ENCODE data around the gene GABBR2. TPM values are rescaled to one million over a fixed set of nuclear protein-coding genes. Genes with fewer than 3 reads are reported as not detected.

The GABBR2 gene
- total RNA-seq, 4 donors from 2014 or later: 2.4 to 13.6 (median 10.0) TPM

- intact Hi-C loops (cut with DNase I): no loop called here
- H3K4me1 ChIP-seq: no peaks in the 10 kb centered on the region
- 84 to 94% methylated on average over 13 of the region's 13 CpGs for WGBS, 2 donors
These were observed 264.1 kb downstream of the GABBR2 start for GRCh38 chr9:98444601-98445000.

GRCh38 chr9:98442541-98442940 lies 266.2 kb downstream of the GABBR2 start:
- Histone ChIP-seq H3K27ac (no peak overlapping the region), H3K27me3 (no peaks in the 10 kb centered on the region), H3K9me3 (no peaks in the 10 kb centered on the region), H3K4me3 (replicated peaks in 1 of 3) (no peak overlapping the region), H3K36me3 (no peaks in the 10 kb centered on the region), H3K4me1 (no peaks in the 10 kb centered on the region)
- intact Hi-C loops (cut with DNase I): no loop called here
- TF ChIP-seq POLR2A (IDR thresholded peaks at IDR 0.05): no peak
- no peak for DNase-seq
- 73 to 86% methylated on average over 2 of the region's 2 CpGs for WGBS, 2 donors

More at GRCh38 chr9:98444601-98445000, 264.1 kb downstream of the GABBR2 start:
- H3K4me3 ChIP-seq (replicated peaks in 1 of 3): no peak overlapping the region
- no peaks in the 10 kb centered on the region for H3K27me3 ChIP-seq
- H3K9me3 ChIP-seq: no peaks in the 10 kb centered on the region
- no peak for DNase-seq
- TF ChIP-seq POLR2A (IDR thresholded peaks at IDR 0.05): no peak
- H3K27ac ChIP-seq: no peak overlapping the region
- H3K36me3 ChIP-seq: no peaks in the 10 kb centered on the region

- intact Hi-C loops (cut with DNase I): no loop called here
- WGBS, 2 donors: 72 to 78% methylated on average over 3 of the region's 3 CpGs
These were observed 266.6 kb downstream of the GABBR2 start for GRCh38 chr9:98442114-98442513.

GRCh38 chr9:98438666-98439065 lies 270.1 kb downstream of the GABBR2 start:
- DNase-seq: no peak
- Histone ChIP-seq H3K36me3 (no peaks in the 10 kb centered on the region), H3K9me3 (no peaks in the 10 kb centered on the region), H3K27ac (no peak overlapping the region), H3K4me3 (replicated peaks in 1 of 3) (no peak overlapping the region), H3K27me3 (no peaks in the 10 kb centered on the region), H3K4me1 (no peaks in the 10 kb centered on the region)
- intact Hi-C loops (cut with DNase I): no loop called here
- TF ChIP-seq CTCF (IDR thresholded peaks at IDR 0.05) (no peak), POLR2A (IDR thresholded peaks at IDR 0.05) (no peak)
- WGBS, 2 donors: 90 to 92% methylated on average over 3 of the region's 3 CpGs

More at GRCh38 chr9:98442114-98442513, 266.6 kb downstream of the GABBR2 start:
- no peaks in the 10 kb centered on the region for H3K4me1 ChIP-seq
- H3K9me3 ChIP-seq: no peaks in the 10 kb centered on the region
- no peaks in the 10 kb centered on the region for H3K27me3 ChIP-seq
- H3K4me3 ChIP-seq (replicated peaks in 1 of 3): no peak overlapping the region
- H3K27ac ChIP-seq: no peak overlapping the region
- no peak for TF ChIP-seq CTCF (IDR thresholded peaks at IDR 0.05)
- TF ChIP-seq POLR2A (IDR thresholded peaks at IDR 0.05): no peak
- no peaks in the 10 kb centered on the region for H3K36me3 ChIP-seq
- no peak for DNase-seq

GRCh38 chr9:98437458-98438034 lies 271.2 kb downstream of the GABBR2 start:
- WGBS, 2 donors: 91 to 95% methylated on average over 4 of the region's 4 CpGs
- Histone ChIP-seq H3K9me3 (no peaks in the 10 kb centered on the region), H3K27me3 (no peaks in the 10 kb centered on the region), H3K4me3 (replicated peaks in 1 of 3) (no peak overlapping the region), H3K4me1 (no peaks in the 10 kb centered on the region), H3K36me3 (no peaks in the 10 kb centered on the region), H3K27ac (no peak overlapping the region)
- no peak for DNase-seq
- intact Hi-C loops (cut with DNase I): no loop called here
- TF ChIP-seq CTCF (IDR thresholded peaks at IDR 0.05) (no peak), POLR2A (IDR thresholded peaks at IDR 0.05) (no peak)

GRCh38 chr9:98432960-98433359 lies 275.8 kb downstream of the GABBR2 start:
- H3K27ac ChIP-seq: no peak overlapping the region
- peaks cover 8 to 13% of the 10 kb centered on the region in 2 donors for H3K4me1 ChIP-seq
- no peak for DNase-seq
- H3K4me3 ChIP-seq (replicated peaks in 1 of 3): no peak overlapping the region
- intact Hi-C loops (cut with DNase I): no loop called here
- 90 to 97% methylated on average over 4 of the region's 4 CpGs for WGBS, 2 donors
- H3K27me3 ChIP-seq: no peaks in the 10 kb centered on the region
- no peaks in the 10 kb centered on the region for H3K36me3 ChIP-seq
- H3K9me3 ChIP-seq: no peaks in the 10 kb centered on the region
- no peak for TF ChIP-seq POLR2A (IDR thresholded peaks at IDR 0.05)
- TF ChIP-seq CTCF (IDR thresholded peaks at IDR 0.05): no peak
